Mesenchymal stem cell (in vitro differentiated cells and primary cell): Measurements from ENCODE around the gene CENPS.
A peak's percentile ranks its signal among the peaks of the same experiment; 100 is the strongest.
"Not testable (repeated sequence)": the region's sequence is repeated elsewhere in the genome, so short reads cannot be mapped to it uniquely, and the experiment has no call there.

ENCODE experiments used
- DNase-seq: peaks from one replicate; pipeline ENCODE4 v3.0.0-alpha.2; 2013
- H2AFZ ChIP-seq: one replicate; pipeline ENCODE4 v1.6.1; 2013; ENCODE audit warnings: low read depth, mild to moderate bottlenecking, control low read depth, inconsistent platforms, low read length, moderate library complexity
- H2AK5ac ChIP-seq: 2 replicates; pipeline ENCODE4 v1.6.1; 2013; ENCODE audit warnings: low read length, moderate library complexity, mild to moderate bottlenecking, inconsistent platforms; ENCODE audit not compliant: severe bottlenecking
- H2BK120ac ChIP-seq: one replicate; pipeline ENCODE4 v1.6.1; 2013; ENCODE audit warnings: low read depth, mild to moderate bottlenecking, inconsistent platforms, low read length, moderate library complexity
- H2BK12ac ChIP-seq, 2 experiments: one replicate each; pipeline ENCODE4 v1.6.1; 2013; ENCODE audit warnings: inconsistent platforms in 2 of 2, low read length in 2 of 2, mild to moderate bottlenecking in 2 of 2, moderate library complexity in 2 of 2, control low read depth in 1 of 2
- H2BK15ac ChIP-seq: one replicate; pipeline ENCODE4 v1.6.1; 2013; ENCODE audit warnings: mild to moderate bottlenecking, low read depth, inconsistent platforms; ENCODE audit not compliant: poor library complexity, severe bottlenecking
- H2BK5ac ChIP-seq: 2 replicates; pipeline ENCODE4 v1.6.1; 2013; ENCODE audit warnings: low read depth, mild to moderate bottlenecking, low read length, control low read depth, inconsistent platforms; ENCODE audit not compliant: poor library complexity, severe bottlenecking
- H3K14ac ChIP-seq, 2 experiments: one replicate each; pipeline ENCODE4 v1.6.1; 2013; ENCODE audit warnings: inconsistent platforms in 2 of 2, low read length in 2 of 2, control low read depth in 1 of 2, mild to moderate bottlenecking in 1 of 2, moderate library complexity in 1 of 2
- H3K18ac ChIP-seq, 2 experiments: one replicate each; pipeline ENCODE4 v1.6.1; 2013; ENCODE audit warnings: inconsistent platforms in 2 of 2, low read length in 2 of 2, control low read depth in 1 of 2, low read depth in 1 of 2, mild to moderate bottlenecking in 1 of 2
- H3K23ac ChIP-seq, 2 experiments: one replicate each; pipeline ENCODE4 v1.6.1; 2013; ENCODE audit warnings: inconsistent platforms in 2 of 2, low read length in 2 of 2, mild to moderate bottlenecking in 2 of 2, moderate library complexity in 2 of 2, control low read depth in 1 of 2
- H3K27ac ChIP-seq: 2 replicates; pipeline ENCODE4 v1.5.1; 2013; ENCODE audit warnings: mild to moderate bottlenecking, moderate library complexity, low read length, control low read depth, inconsistent platforms; ENCODE audit not compliant: poor library complexity, severe bottlenecking
- H3K27me3 ChIP-seq, 2 experiments: 2 replicates each; pipeline versions ENCODE4 v1.6.1 to v1.7.0; 2013; ENCODE audit warnings: low read length in 2 of 2, mild to moderate bottlenecking in 2 of 2, moderate library complexity in 2 of 2, control low read depth in 1 of 2, inconsistent platforms in 1 of 2; ENCODE audit not compliant: control insufficient read depth in 1 of 2, insufficient read depth in 1 of 2
- H3K36me3 ChIP-seq, 2 experiments: 2 replicates each; pipeline versions ENCODE4 v1.6.1 to v1.7.0; 2013; ENCODE audit warnings: low read length in 2 of 2, control low read depth in 1 of 2, inconsistent platforms in 1 of 2, low read depth in 1 of 2, mild to moderate bottlenecking in 1 of 2; ENCODE audit not compliant: insufficient read depth in 2 of 2, control insufficient read depth in 1 of 2
- H3K4ac ChIP-seq, 2 experiments: one replicate each; pipeline ENCODE4 v1.6.1; 2013; ENCODE audit warnings: inconsistent platforms in 2 of 2, low read length in 2 of 2, mild to moderate bottlenecking in 2 of 2, moderate library complexity in 2 of 2, control low read depth in 1 of 2, low read depth in 1 of 2
- H3K4me1 ChIP-seq: 2 replicates; pipeline ENCODE4 v1.6.1; 2013; ENCODE audit warnings: low read depth, low read length, control low read depth; ENCODE audit not compliant: control insufficient read depth, insufficient read depth
- H3K4me2 ChIP-seq: 2 replicates; pipeline ENCODE4 v1.6.1; 2013; ENCODE audit warnings: low read length, mild to moderate bottlenecking, inconsistent platforms; ENCODE audit not compliant: poor library complexity, severe bottlenecking
- H3K4me3 ChIP-seq, 2 experiments: 2 replicates each; pipeline versions ENCODE4 v1.5.1 to v1.7.0; 2013; ENCODE audit warnings: low read length in 2 of 2, mild to moderate bottlenecking in 2 of 2, control low read depth in 1 of 2, low read depth in 1 of 2; ENCODE audit not compliant: insufficient read depth in 1 of 2
- H3K79me1 ChIP-seq: replicated peaks from 2 replicates; pipeline ENCODE4 v1.6.1; 2013; ENCODE audit warnings: mild to moderate bottlenecking, control low read depth, low read length, inconsistent platforms; ENCODE audit not compliant: poor library complexity, severe bottlenecking
- H3K9ac ChIP-seq: 2 replicates; pipeline ENCODE4 v1.7.0; 2013; ENCODE audit warnings: mild to moderate bottlenecking, low read length, moderate library complexity
- H3K9me3 ChIP-seq: 2 replicates; pipeline ENCODE4 v1.7.0; 2013; ENCODE audit warnings: mild to moderate bottlenecking, low read length; ENCODE audit not compliant: control insufficient read depth
- H4K8ac ChIP-seq: one replicate; pipeline ENCODE4 v1.6.1; 2013; ENCODE audit warnings: inconsistent platforms, mild to moderate bottlenecking, low read length, moderate library complexity
- H4K91ac ChIP-seq: one replicate; pipeline ENCODE4 v1.6.1; 2013; ENCODE audit warnings: mild to moderate bottlenecking, low read length, inconsistent platforms
- WGBS: methylation state at CpG from one replicate; pipeline ENCODE4 v1.1.7; 2013; ENCODE audit warnings: mixed read lengths; 5-methylcytosine and 5-hydroxymethylcytosine counted together

CENPS gene

DNA sequence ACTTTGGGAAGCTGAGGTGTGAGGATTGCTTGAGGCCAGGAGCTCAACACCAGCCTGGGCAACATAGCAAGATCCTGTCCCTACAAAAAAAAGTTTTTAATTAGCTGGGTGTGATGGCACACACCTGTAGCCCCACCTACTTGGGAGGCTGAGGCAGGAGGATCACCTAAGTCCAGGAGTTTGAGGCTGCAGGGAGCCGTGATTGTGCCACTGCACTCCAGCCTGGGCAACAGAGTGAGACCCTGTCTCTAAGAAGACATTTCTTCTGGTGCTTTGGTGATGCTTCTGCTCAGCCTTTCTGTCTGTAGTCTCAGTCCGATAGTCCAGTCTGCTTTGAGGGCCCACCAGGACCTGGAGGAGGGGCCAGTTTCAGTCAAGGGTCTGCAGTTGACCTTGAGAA, 23.0 kb upstream of the CENPS start:
- H3K18ac ChIP-seq, result no peak overlapping the region
- H3K79me1 ChIP-seq, result peaks cover 30% of the 10 kb centered on the region
- H3K4me2 ChIP-seq, result no peak overlapping the region
- no peak overlapping the region for H2BK15ac ChIP-seq
- H3K27me3 ChIP-seq, result no peaks in the 10 kb centered on the region
- no peak overlapping the region for H2BK5ac ChIP-seq
- peaks cover 2% of the 10 kb centered on the region for H3K4me1 ChIP-seq
- no peak overlapping the region for H3K23ac ChIP-seq
- no peak overlapping the region for H2AK5ac ChIP-seq
- H3K9ac ChIP-seq, result no peak overlapping the region
- no peak overlapping the region for H2BK120ac ChIP-seq
- H3K4ac ChIP-seq, result no peak overlapping the region
- no peaks in the 10 kb centered on the region for H3K9me3 ChIP-seq
- no peak overlapping the region for H4K8ac ChIP-seq
- 99% methylated on average over 2 of the region's 2 CpGs for WGBS
- no peak overlapping the region for H4K91ac ChIP-seq
- no peak overlapping the region for H3K27ac ChIP-seq
- no peak overlapping the region for H2BK12ac ChIP-seq
- no peak overlapping the region for H3K4me3 ChIP-seq
- no peak overlapping the region for H3K14ac ChIP-seq
- peaks cover 69 to 97% of the 10 kb centered on the region in 2 experiments for H3K36me3 ChIP-seq
- H2AFZ ChIP-seq, result no peak overlapping the region
- no peak for DNase-seq

DNA sequence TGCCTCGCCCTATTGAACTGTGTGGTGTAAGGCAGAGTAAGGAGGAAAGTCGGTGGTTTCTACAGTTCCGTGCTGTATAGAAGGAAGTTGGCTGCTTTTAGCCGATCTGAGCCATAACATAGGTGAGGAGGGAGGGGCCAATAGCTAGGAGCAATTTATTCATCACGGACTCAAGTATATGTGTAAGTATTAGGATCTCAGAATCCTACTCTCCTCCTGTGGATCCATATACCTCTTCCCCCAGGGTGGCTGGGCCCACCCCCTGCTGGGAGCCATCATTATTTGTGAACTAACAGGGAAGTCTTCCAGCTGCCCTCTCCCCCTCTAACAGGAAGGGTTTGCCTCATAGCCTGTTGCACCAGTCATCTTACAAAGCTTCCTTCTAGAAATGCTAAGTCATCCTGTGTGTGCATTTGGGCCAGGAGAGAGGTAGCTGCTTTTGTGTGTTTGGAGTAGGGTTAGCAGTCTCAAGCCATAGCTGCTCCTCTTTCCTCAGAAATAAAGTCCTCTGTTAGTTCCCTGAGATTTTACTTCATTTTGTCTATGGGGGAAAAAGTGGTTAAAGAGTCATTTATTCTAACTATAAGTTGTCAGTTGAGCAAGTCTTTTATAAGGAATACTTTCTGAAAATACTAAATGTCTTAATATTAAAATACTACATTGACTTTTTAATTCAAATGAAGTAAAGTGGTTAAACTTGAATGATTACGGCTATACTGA, 14.9 kb upstream of the CENPS start:
- Histone ChIP-seq H3K27ac (peak overlapping the region; percentile 34), H2AK5ac (peak overlapping the region; percentile 58), H3K9ac (peak overlapping the region; percentile 66), H3K23ac (no peak overlapping the region), H2BK120ac (no peak overlapping the region), H3K27me3 (no peaks in the 10 kb centered on the region), H3K4ac (no peak overlapping the region), H2BK5ac (no peak overlapping the region), H3K4me3 (no peak overlapping the region), H2BK12ac (no peak overlapping the region), H2AFZ (no peak overlapping the region), H2BK15ac (no peak overlapping the region), H4K8ac (peak overlapping the region; percentile 45), H3K4me1 (peaks cover 2% of the 10 kb centered on the region), H4K91ac (peak overlapping the region; percentile 25), H3K36me3 (peaks cover 64 to 94% of the 10 kb centered on the region in 2 experiments), H3K14ac (peak overlapping the region in 1 of 2 experiments; percentile 35), H3K9me3 (no peaks in the 10 kb centered on the region), H3K79me1 (peaks cover 8% of the 10 kb centered on the region), H3K4me2 (no peak overlapping the region), H3K18ac (peak overlapping the region in 1 of 2 experiments; percentile 28)
- WGBS, result 90% methylated on average over 4 of the region's 6 CpGs
- peak; percentile 84 for DNase-seq

- H3K18ac ChIP-seq, H3K79me1 ChIP-seq, H3K27me3 ChIP-seq, H2BK120ac ChIP-seq, H3K4me2 ChIP-seq, H2AK5ac ChIP-seq, H3K27ac ChIP-seq, H3K4ac ChIP-seq, H2BK12ac ChIP-seq, H3K23ac ChIP-seq, H3K9me3 ChIP-seq, H3K4me1 ChIP-seq, H2BK5ac ChIP-seq, H2AFZ ChIP-seq, H3K14ac ChIP-seq, DNase-seq, H4K8ac ChIP-seq, H2BK15ac ChIP-seq, H4K91ac ChIP-seq, H3K4me3 ChIP-seq: not testable (repeated sequence)
- Histone ChIP-seq H3K9ac (peak overlapping the region; percentile 66), H3K36me3 (peaks cover 69 to 93% of the 10 kb centered on the region in 2 experiments)
- WGBS, result no CpG with 5 or more reads among the region's 1 CpG
Measured at GRCh38 chr1:10415967-10416366, 14.3 kb upstream of the CENPS start.

GRCh38 chr1:10418741-10419140, 11.5 kb upstream of the CENPS start:
- H3K4me1 ChIP-seq, H3K4ac ChIP-seq, H2AFZ ChIP-seq, H2BK15ac ChIP-seq, H3K18ac ChIP-seq, H3K14ac ChIP-seq, H2AK5ac ChIP-seq, H3K27ac ChIP-seq, H3K9me3 ChIP-seq, H4K91ac ChIP-seq, H3K4me2 ChIP-seq, H3K79me1 ChIP-seq, H3K4me3 ChIP-seq, H3K23ac ChIP-seq, H2BK120ac ChIP-seq, H3K9ac ChIP-seq, H3K27me3 ChIP-seq, DNase-seq, H4K8ac ChIP-seq, H2BK5ac ChIP-seq, H2BK12ac ChIP-seq: not testable (repeated sequence)
- peaks cover 75 to 77% of the 10 kb centered on the region in 2 experiments for H3K36me3 ChIP-seq
- 100% methylated on average over 5 of the region's 8 CpGs for WGBS
